Keratinocyte (primary cell): ENCODE results near the gene TSPEAR.

Experiments used
- CTCF ChIP-seq, 3 experiments: IDR thresholded peaks in 1 of 3; conservative IDR thresholded peaks in 1 of 3; optimal IDR thresholded peaks in 1 of 3; 2 replicates in 2 of 3; 3 replicates in 1 of 3; pipeline versions ENCODE3 to v1.5.1; 2011; ENCODE audit warnings: low read length in 3 of 3, mild to moderate bottlenecking in 3 of 3, moderate library complexity in 2 of 3, control low read depth in 1 of 3, inconsistent platforms in 1 of 3; ENCODE audit not compliant: insufficient read depth in 2 of 3; ENCODE audit errors: extremely low read depth in 1 of 3
- EZH2 ChIP-seq: IDR thresholded peaks from one replicate; pipeline ENCODE4 v1.6.1; 2012; ENCODE audit warnings: inconsistent platforms, mild to moderate bottlenecking, low read length, moderate library complexity

GRCh38 chr21:44749759-44750674, 38.6 kb upstream of the TSPEAR start:
- TF ChIP-seq CTCF (optimal IDR thresholded peaks at IDR 0.05 in 1 of 3, IDR thresholded peaks at IDR 0.05 in 1 of 3, conservative IDR thresholded peaks at IDR 0.05 in 1 of 3; ENCODE audit: extremely low read depth in 1 of 3, insufficient read depth in 2 of 3, low read length in 3 of 3), result no peak
- TF ChIP-seq EZH2, result no peak
